HEK293 (cell line): ENCODE data around the gene APLF.

ENCODE experiments used
- GFI1B ChIP-seq: fragments of 450-650 bp; formaldehyde crosslinking; IDR thresholded peaks from 2 replicates; pipeline ENCODE4 v1.5.1; 2016; ENCODE audit warnings: missing biosample characterization, missing genetic modification characterization
- MZF1 ChIP-seq: fragments of 450-650 bp; formaldehyde crosslinking; IDR thresholded peaks from 2 replicates; pipeline ENCODE4 v1.5.1; 2017; ENCODE audit warnings: missing biosample characterization, missing genetic modification characterization, borderline replicate concordance
- ZFP3 ChIP-seq: fragments of 450-650 bp; formaldehyde crosslinking; IDR thresholded peaks from 2 replicates; pipeline ENCODE4 v1.5.1; 2016; ENCODE audit warnings: low read depth, missing biosample characterization, missing genetic modification characterization
- ZNF335 ChIP-seq: fragments of 450-650 bp; formaldehyde crosslinking; conservative IDR thresholded peaks from 2 replicates; pipeline ENCODE4 v1.5.1; 2016; ENCODE audit warnings: missing biosample characterization, missing genetic modification characterization
- ZNF76 ChIP-seq: fragments of 450-650 bp; formaldehyde crosslinking; IDR thresholded peaks from 2 replicates; pipeline ENCODE4; 2016; ENCODE audit warnings: low read depth, missing biosample characterization, missing genetic modification characterization, borderline replicate concordance
- TF ChIP-seq, protein P1 (sequence below): fragments of 450-650 bp; formaldehyde crosslinking; IDR thresholded peaks from 2 replicates; pipeline ENCODE4 v1.5.1; 2016; ENCODE audit warnings: missing biosample characterization, missing genetic modification characterization
- TF ChIP-seq, protein P2 (sequence below): fragments of 450-650 bp; formaldehyde crosslinking; IDR thresholded peaks from 2 replicates; pipeline ENCODE4 v1.5.1; 2016; ENCODE audit warnings: missing biosample characterization, missing genetic modification characterization

GRCh38 chr2:68499133-68499532 lies 31.7 kb downstream of the APLF start:
- TF ChIP-seq ZNF335 (tag by site-specific recombination), result no peak
- TF ChIP-seq, protein P1, sequence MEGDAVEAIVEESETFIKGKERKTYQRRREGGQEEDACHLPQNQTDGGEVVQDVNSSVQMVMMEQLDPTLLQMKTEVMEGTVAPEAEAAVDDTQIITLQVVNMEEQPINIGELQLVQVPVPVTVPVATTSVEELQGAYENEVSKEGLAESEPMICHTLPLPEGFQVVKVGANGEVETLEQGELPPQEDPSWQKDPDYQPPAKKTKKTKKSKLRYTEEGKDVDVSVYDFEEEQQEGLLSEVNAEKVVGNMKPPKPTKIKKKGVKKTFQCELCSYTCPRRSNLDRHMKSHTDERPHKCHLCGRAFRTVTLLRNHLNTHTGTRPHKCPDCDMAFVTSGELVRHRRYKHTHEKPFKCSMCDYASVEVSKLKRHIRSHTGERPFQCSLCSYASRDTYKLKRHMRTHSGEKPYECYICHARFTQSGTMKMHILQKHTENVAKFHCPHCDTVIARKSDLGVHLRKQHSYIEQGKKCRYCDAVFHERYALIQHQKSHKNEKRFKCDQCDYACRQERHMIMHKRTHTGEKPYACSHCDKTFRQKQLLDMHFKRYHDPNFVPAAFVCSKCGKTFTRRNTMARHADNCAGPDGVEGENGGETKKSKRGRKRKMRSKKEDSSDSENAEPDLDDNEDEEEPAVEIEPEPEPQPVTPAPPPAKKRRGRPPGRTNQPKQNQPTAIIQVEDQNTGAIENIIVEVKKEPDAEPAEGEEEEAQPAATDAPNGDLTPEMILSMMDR (tag by site-specific recombination), result no peak
- TF ChIP-seq MZF1 (tag by site-specific recombination), result no peak
- no peak for TF ChIP-seq ZFP3
- TF ChIP-seq, protein P2, sequence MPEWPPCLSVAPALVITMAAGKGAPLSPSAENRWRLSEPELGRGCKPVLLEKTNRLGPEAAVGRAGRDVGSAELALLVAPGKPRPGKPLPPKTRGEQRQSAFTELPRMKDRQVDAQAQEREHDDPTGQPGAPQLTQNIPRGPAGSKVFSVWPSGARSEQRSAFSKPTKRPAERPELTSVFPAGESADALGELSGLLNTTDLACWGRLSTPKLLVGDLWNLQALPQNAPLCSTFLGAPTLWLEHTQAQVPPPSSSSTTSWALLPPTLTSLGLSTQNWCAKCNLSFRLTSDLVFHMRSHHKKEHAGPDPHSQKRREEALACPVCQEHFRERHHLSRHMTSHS, result no peak
- TF ChIP-seq ZNF76 (tag by site-specific recombination), result no peak
- TF ChIP-seq GFI1B (tag by site-specific recombination), result no peak
